Caco-2 (cell line): ENCODE measurements around the gene APOL4. TPM values are rescaled to one million over a fixed set of nuclear protein-coding genes. Genes with fewer than 3 reads are reported as not detected.
A peak's percentile ranks its signal among the peaks of the same experiment; 100 is the strongest.

Experiments used
- BruUV-seq: library from RNA; stranded (reverse); fragments of 400-500 nt; replicated peaks from 2 replicates; lab custom pipeline; 2021; lab: Mats Ljungman, UMichigan
- CTCF ChIA-PET: fragments of 300-600 bp; sonication (Branson Sonifier 250); formaldehyde crosslinking; loops from one replicate; lab custom pipeline; 2022; ENCODE audit warnings: antibody characterized with exemption; lab: Charles Lee
- POLR2A ChIA-PET: fragments of 300-600 bp; sonication (Branson Sonifier 250); formaldehyde crosslinking; loops from one replicate; lab custom pipeline; 2022; ENCODE audit warnings: antibody characterized with exemption; lab: Charles Lee
- DNase-seq, 2 experiments: peaks; one replicate each; pipeline versions ENCODE4 v3.0.0 to v3.0.0-alpha.2; 2020 to 2022
- H3K27me3 ChIP-seq: replicated peaks from 2 replicates; pipeline ENCODE4 v1.6.0; 2011; ENCODE audit warnings: low read length; ENCODE audit not compliant: control insufficient read depth, insufficient read depth
- H3K36me3 ChIP-seq: 2 replicates; pipeline ENCODE4 v1.5.1; 2011; ENCODE audit warnings: low read length; ENCODE audit not compliant: control insufficient read depth, insufficient read depth
- H3K4me1 ChIP-seq: fragments of 250-450 bp; sonication (Bioruptor Pico); 2 replicates; pipeline ENCODE4 v1.5.1; 2020; ENCODE audit warnings: mild to moderate bottlenecking
- H3K4me3 ChIP-seq: 2 replicates; pipeline ENCODE4 v1.5.1; 2011; ENCODE audit warnings: low read depth, mild to moderate bottlenecking, control low read depth, low read length
- H3K9me3 ChIP-seq: fragments of 250-450 bp; sonication (Bioruptor Pico); 2 replicates; pipeline ENCODE4 v1.5.1; 2020; ENCODE audit warnings: mild to moderate bottlenecking, moderate library complexity
- H3K27ac Mint-ChIP-seq: one replicate; pipeline ENCODE4 v1.8.0; 2022; ENCODE audit warnings: mixed read lengths; ENCODE audit not compliant: unreplicated experiment
- H3K27me3 Mint-ChIP-seq: one replicate; pipeline ENCODE4 v1.8.0; 2022; ENCODE audit warnings: mixed read lengths; ENCODE audit not compliant: insufficient read depth, unreplicated experiment
- H3K36me3 Mint-ChIP-seq: one replicate; pipeline ENCODE4 v1.8.0; 2022; ENCODE audit warnings: mild to moderate bottlenecking, mixed read lengths; ENCODE audit not compliant: insufficient read depth, unreplicated experiment
- H3K4me1 Mint-ChIP-seq: one replicate; pipeline ENCODE4 v1.8.0; 2022; ENCODE audit warnings: low read depth, mixed read lengths; ENCODE audit not compliant: unreplicated experiment
- H3K4me3 Mint-ChIP-seq: one replicate; pipeline ENCODE4 v1.8.0; 2022; ENCODE audit warnings: mild to moderate bottlenecking, moderate library complexity, mixed read lengths; ENCODE audit not compliant: unreplicated experiment
- H3K9me3 Mint-ChIP-seq: one replicate; pipeline ENCODE4 v1.8.0; 2022; ENCODE audit warnings: mixed read lengths; ENCODE audit not compliant: unreplicated experiment
- CTCF ChIP-seq, 2 experiments: fragments of 200-600 bp in 1 of 2; IDR thresholded peaks; 1 replicate in 1 of 2; 2 replicates in 1 of 2; pipeline versions ENCODE4 v1.5.1 to v1.8.0; 2011 to 2022; ENCODE audit warnings: antibody characterized with exemption in 1 of 2, control low read depth in 1 of 2, inconsistent platforms in 1 of 2, low read depth in 1 of 2, low read length in 1 of 2, mild to moderate bottlenecking in 1 of 2, moderate library complexity in 1 of 2; ENCODE audit not compliant: insufficient read depth in 1 of 2, severe bottlenecking in 1 of 2, unreplicated experiment in 1 of 2
- intact Hi-C: fragments of 100-400 bp; cut with micrococcal nuclease; formaldehyde crosslinking; loops from one replicate; pipeline ENCODE4 v1.10.0; 2022; ENCODE audit not compliant: unreplicated experiment
- total RNA-seq: library from RNA; stranded (reverse); gene quantifications from 2 replicates; pipeline ENCODE4 v1.2.3, GENCODE V29; 2022

Gene APOL4
- total RNA-seq, 1 experiment from 2014 or later = not detected

- Histone ChIP-seq H3K4me3 (no peak overlapping the region), H3K4me1 (no peaks in the 10 kb centered on the region), H3K9me3 (no peaks in the 10 kb centered on the region), H3K36me3 (no peaks in the 10 kb centered on the region), H3K27me3 (no peaks in the 10 kb centered on the region)
- Mint-ChIP-seq H3K4me3 (no peak overlapping the region), H3K9me3 (no peaks in the 10 kb centered on the region), H3K27me3 (no peaks in the 10 kb centered on the region), H3K36me3 (no peaks in the 10 kb centered on the region), H3K27ac (no peak overlapping the region), H3K4me1 (no peaks in the 10 kb centered on the region)
- intact Hi-C loops = no loop called here
- no peak for DNase-seq
- POLR2A ChIA-PET = no interaction called here
- peak in 1 of 2 experiments; percentile 7 for TF ChIP-seq CTCF (IDR thresholded peaks at IDR 0.05; ENCODE audit: insufficient read depth in 1 of 2, low read depth in 1 of 2, low read length in 1 of 2, severe bottlenecking in 1 of 2, unreplicated experiment in 1 of 2)
- CTCF ChIA-PET = no interaction called here
- no TSS peak for BruUV-seq
Measured at GRCh38 chr22:36185828-36186624, 15.6 kb downstream of the APOL4 start.

GRCh38 chr22:36184433-36185025 is 17.1 kb downstream of the APOL4 start:
- H3K4me1 Mint-ChIP-seq = no peaks in the 10 kb centered on the region
- no peak for DNase-seq
- H3K27me3 Mint-ChIP-seq = no peaks in the 10 kb centered on the region
- H3K4me3 Mint-ChIP-seq = no peak overlapping the region
- no peaks in the 10 kb centered on the region for H3K9me3 Mint-ChIP-seq
- no peak for TF ChIP-seq CTCF (IDR thresholded peaks at IDR 0.05; ENCODE audit: insufficient read depth in 1 of 2, low read depth in 1 of 2, low read length in 1 of 2, severe bottlenecking in 1 of 2, unreplicated experiment in 1 of 2)
- H3K36me3 ChIP-seq = no peaks in the 10 kb centered on the region
- BruUV-seq = no TSS peak
- no peaks in the 10 kb centered on the region for H3K27me3 ChIP-seq
- intact Hi-C loops = loop anchor here (5.0 kb wide), 1 partner anchor 38 kb away; no protein-coding TSS in a partner anchor
- no peak overlapping the region for H3K4me3 ChIP-seq
- H3K4me1 ChIP-seq = no peaks in the 10 kb centered on the region
- ChIA-PET POLR2A (no interaction called here), CTCF (interaction anchor here (0.6 kb wide), 1 partner anchor 39 kb away, joined by 3 read pairs; no protein-coding TSS in a partner anchor)
- H3K36me3 Mint-ChIP-seq = no peaks in the 10 kb centered on the region
- no peak overlapping the region for H3K27ac Mint-ChIP-seq
- no peaks in the 10 kb centered on the region for H3K9me3 ChIP-seq

- Mint-ChIP-seq H3K9me3 (no peaks in the 10 kb centered on the region), H3K36me3 (no peaks in the 10 kb centered on the region), H3K4me3 (no peak overlapping the region), H3K27me3 (no peaks in the 10 kb centered on the region), H3K4me1 (no peaks in the 10 kb centered on the region), H3K27ac (no peak overlapping the region)
- H3K9me3 ChIP-seq = no peaks in the 10 kb centered on the region
- no peak overlapping the region for H3K4me3 ChIP-seq
- no peaks in the 10 kb centered on the region for H3K36me3 ChIP-seq
- ChIA-PET CTCF (interaction anchor here (2.4 kb wide), 1 partner anchor 38 kb away, joined by 8 read pairs; no protein-coding TSS in a partner anchor), POLR2A (no interaction called here)
- no peak for DNase-seq
- intact Hi-C loops = loop anchor here (5.0 kb wide), 1 partner anchor 39 kb away; no protein-coding TSS in a partner anchor
- no TSS peak for BruUV-seq
- no peaks in the 10 kb centered on the region for H3K27me3 ChIP-seq
- no peak for TF ChIP-seq CTCF (IDR thresholded peaks at IDR 0.05; ENCODE audit: insufficient read depth in 1 of 2, low read depth in 1 of 2, low read length in 1 of 2, severe bottlenecking in 1 of 2, unreplicated experiment in 1 of 2)
- H3K4me1 ChIP-seq = no peaks in the 10 kb centered on the region
Measured at GRCh38 chr22:36183446-36183845, 18.2 kb downstream of the APOL4 start.
